Endothelial cell of umbilical vein (primary cell): ENCODE results near the gene SLCO2B1. TPM values are rescaled to one million over a fixed set of nuclear protein-coding genes. Genes with fewer than 3 reads are reported as not detected.

ENCODE experiments used
- BruUV-seq: library from RNA; stranded (reverse); fragments of 400-500 nt; replicated peaks from 2 replicates; lab custom pipeline; 2021; lab: Mats Ljungman, UMichigan
- CTCF ChIA-PET: fragments of 300-600, 350-600 bp; sonication (Branson Sonifier 250); formaldehyde crosslinking; loops from one replicate; lab custom pipeline; 2021; ENCODE audit warnings: antibody characterized with exemption, inconsistent platforms; lab: Charles Lee
- POLR2A ChIA-PET: fragments of 300-600, 350-600 bp; sonication (Branson Sonifier 250); formaldehyde crosslinking; loops from one replicate; lab custom pipeline; 2021; ENCODE audit warnings: antibody characterized with exemption, inconsistent platforms; lab: Charles Lee
- DNase-seq: peaks from one replicate; pipeline ENCODE4 v3.0.0-alpha.2; 2011; ENCODE audit warnings: low read depth, low spot score
- FAIRE-seq: peaks from 2 replicates; lab custom pipeline; 2011; peaks lifted over from hg19 to GRCh38; lab: Jason Lieb, UNC
- H2AFZ ChIP-seq: 2 replicates; pipeline ENCODE4 v1.6.0; 2012; ENCODE audit warnings: low read depth, low read length, control low read depth, inconsistent platforms
- H3K27ac ChIP-seq: 2 replicates; pipeline ENCODE4 v1.5.1; 2011; ENCODE audit warnings: low read depth, mild to moderate bottlenecking, control low read depth, low read length, moderate library complexity; ENCODE audit not compliant: insufficient read depth
- H3K27me3 ChIP-seq, 2 experiments: 2 replicates each; pipeline versions ENCODE4 v1.6.0 to v1.6.1; 2011; ENCODE audit warnings: low read length in 2 of 2, mixed read lengths in 1 of 2; ENCODE audit not compliant: control insufficient read depth in 2 of 2, insufficient read depth in 2 of 2
- H3K36me3 ChIP-seq, 2 experiments: 2 replicates in 1 of 2; 3 replicates in 1 of 2; pipeline ENCODE4 v1.5.1; 2011; ENCODE audit warnings: low read length in 2 of 2, mild to moderate bottlenecking in 1 of 2, moderate library complexity in 1 of 2; ENCODE audit not compliant: control insufficient read depth in 2 of 2, insufficient read depth in 2 of 2; ENCODE audit errors: extremely low read depth in 1 of 2
- H3K4me1 ChIP-seq: 3 replicates; pipeline ENCODE4 v1.5.1; 2011; ENCODE audit warnings: mild to moderate bottlenecking, low read length; ENCODE audit not compliant: control insufficient read depth, insufficient read depth; ENCODE audit errors: extremely low read depth
- H3K4me2 ChIP-seq: 2 replicates; pipeline ENCODE4 v1.6.1; 2011; ENCODE audit warnings: low read length, control low read depth, mixed read lengths; ENCODE audit not compliant: insufficient read depth
- H3K4me3 ChIP-seq, 3 experiments: fragments of 200-600 bp in 1 of 3; sonication (generic), shearing (Covaris generic) in 1 of 3; replicated peaks in 1 of 3; 2 replicates each; pipeline ENCODE4 v1.5.1; 2011 to 2016; ENCODE audit warnings: control low read depth in 3 of 3, low read length in 3 of 3, mild to moderate bottlenecking in 2 of 3, inconsistent platforms in 1 of 3, low read depth in 1 of 3, moderate library complexity in 1 of 3; ENCODE audit not compliant: insufficient read depth in 1 of 3
- H3K79me2 ChIP-seq: 2 replicates; pipeline ENCODE4 v1.6.0; 2012; ENCODE audit warnings: low read length, inconsistent platforms; ENCODE audit not compliant: control insufficient read depth, insufficient read depth
- H3K9ac ChIP-seq: replicated peaks from 2 replicates; pipeline ENCODE3; 2011; ENCODE audit warnings: low read length, control low read depth; ENCODE audit not compliant: insufficient read depth; ENCODE audit errors: extremely low read depth
- H3K9me1 ChIP-seq: replicated peaks from 3 replicates; pipeline ENCODE4 v1.6.0; 2011; ENCODE audit warnings: mild to moderate bottlenecking, low read length; ENCODE audit not compliant: control insufficient read depth, insufficient read depth; ENCODE audit errors: extremely low read depth
- H3K9me3 ChIP-seq: replicated peaks from 2 replicates; pipeline ENCODE4 v1.5.1; 2012; ENCODE audit warnings: low read length, inconsistent platforms; ENCODE audit not compliant: control insufficient read depth, insufficient read depth
- H4K20me1 ChIP-seq: replicated peaks from 2 replicates; pipeline ENCODE3; 2011; ENCODE audit warnings: mild to moderate bottlenecking, low read length; ENCODE audit not compliant: control insufficient read depth, insufficient read depth; ENCODE audit errors: extremely low read depth
- CTCF ChIP-seq, 2 donors: IDR thresholded peaks; 1 replicate in 1 of 2; 2 replicates in 1 of 2; pipeline ENCODE4 v1.5.1; 2011; ENCODE audit warnings: low read length in 2 of 2, mild to moderate bottlenecking in 2 of 2, moderate library complexity in 2 of 2, control low read depth in 1 of 2, inconsistent platforms in 1 of 2, low read depth in 1 of 2; ENCODE audit not compliant: insufficient read depth in 1 of 2; ENCODE audit errors: extremely low read depth in 1 of 2
- EZH2 ChIP-seq: IDR thresholded peaks from 2 replicates; pipeline ENCODE4 v1.6.1; 2012; ENCODE audit warnings: borderline replicate concordance, low read depth, mild to moderate bottlenecking, moderate library complexity, low read length, inconsistent platforms; ENCODE audit not compliant: severe bottlenecking
- FOS ChIP-seq: IDR thresholded peaks from 2 replicates; pipeline ENCODE4 v1.6.1; 2011; ENCODE audit warnings: mild to moderate bottlenecking, low read length, moderate library complexity, borderline replicate concordance; ENCODE audit not compliant: insufficient read depth
- GATA2 ChIP-seq: IDR thresholded peaks from 2 replicates; pipeline ENCODE4 v1.7.0; 2011; ENCODE audit warnings: low read depth, mild to moderate bottlenecking, moderate library complexity, mixed read lengths, low read length; ENCODE audit not compliant: insufficient read length, insufficient read depth
- JUN ChIP-seq: IDR thresholded peaks from 2 replicates; pipeline ENCODE4 v1.6.1; 2011; ENCODE audit warnings: borderline replicate concordance, low read depth; ENCODE audit not compliant: insufficient read length, insufficient read depth
- MAX ChIP-seq: IDR thresholded peaks from 2 replicates; pipeline ENCODE4 v1.6.1; 2011; ENCODE audit not compliant: insufficient read depth, insufficient read length
- POLR2AphosphoS5 ChIP-seq: IDR thresholded peaks from 2 replicates; pipeline ENCODE4 v1.6.1; 2012; ENCODE audit warnings: low read depth, mild to moderate bottlenecking, control low read depth, low read length, moderate library complexity; ENCODE audit not compliant: insufficient read depth
- dilution Hi-C: fragments of 300-500 bp; cut with MboI; formaldehyde crosslinking; loops from one replicate; pipeline ENCODE4 v1.15.0; 2019; ENCODE audit warnings: low sequenced_read_pairs; ENCODE audit not compliant: extremely low pct_ligation_motif_present
- intact Hi-C: fragments of 100-400 bp; cut with micrococcal nuclease; formaldehyde crosslinking; loops from one replicate; pipeline ENCODE4 v1.10.0; 2022
- polyA plus RNA-seq, 4 experiments: library from polyadenylated mRNA; depleted of rRNA in 3 of 4; stranded (reverse) in 3 of 4; unstranded in 1 of 4; fragments of >200 nt; gene quantifications; 2 replicates each; pipeline versions ENCODE4 v1.2.1 to v1.2.3, GENCODE V29; 2011 to 2012; ENCODE audit warnings: missing spikeins in 1 of 4
- total RNA-seq: library from RNA; stranded (reverse); gene quantifications from 2 replicates; pipeline ENCODE4 v1.2.3, GENCODE V29; 2021

SLCO2B1 gene
- total and polyA plus RNA-seq, 2 donors (not counting 3 experiments of a cell fraction or from before 2014, with no cell fraction given) = 0.04 TPM; not detected in 1

- CTCF ChIA-PET = interaction anchor here (1.1 to 9.6 kb wide), 4 partner anchors 11 to 95 kb away, joined by 3 to 240 read pairs (median 4); no protein-coding TSS in a partner anchor
- no peaks in the 10 kb centered on the region for H4K20me1 ChIP-seq
These were observed 86.1 kb downstream of the SLCO2B1 start for GRCh38 chr11:75237050-75237449.

GRCh38 chr11:75238595-75239440 is 87.9 kb downstream of the SLCO2B1 start:
- FAIRE-seq (no peak), DNase-seq (no peak)
- Histone ChIP-seq H3K9ac (no peak overlapping the region), H3K4me2 (no peak overlapping the region), H4K20me1 (no peaks in the 10 kb centered on the region), H3K79me2 (no peaks in the 10 kb centered on the region), H3K9me1 (no peaks in the 10 kb centered on the region), H3K36me3 (no peaks in the 10 kb centered on the region), H3K4me3 (no peak overlapping the region), H3K9me3 (no peaks in the 10 kb centered on the region), H3K4me1 (peaks cover 7% of the 10 kb centered on the region), H2AFZ (no peak overlapping the region), H3K27ac (no peak overlapping the region), H3K27me3 (peaks cover 32 to 35% of the 10 kb centered on the region in 2 experiments)
- no peak for TF ChIP-seq JUN
- no peak for TF ChIP-seq POLR2AphosphoS5
- no peak for TF ChIP-seq MAX
- TF ChIP-seq FOS = no peak
- no peak for TF ChIP-seq CTCF (IDR thresholded peaks at IDR 0.05; ENCODE audit: extremely low read depth in 1 of 2, insufficient read depth in 1 of 2, low read depth in 1 of 2, low read length in 2 of 2)
- CTCF ChIA-PET = interaction anchor here (0.6 to 9.6 kb wide), 8 partner anchors 9 to 208 kb away, joined by 3 to 240 read pairs (median 10); no protein-coding TSS in a partner anchor
- no TSS peak for BruUV-seq
- intact Hi-C loops (no loop called here), dilution Hi-C loops (no loop called here)
- POLR2A ChIA-PET = no interaction called here

More at GRCh38 chr11:75237050-75237449, 86.1 kb downstream of the SLCO2B1 start:
- Histone ChIP-seq H3K9me1 (no peaks in the 10 kb centered on the region), H3K36me3 (no peaks in the 10 kb centered on the region), H3K4me1 (peaks cover 5% of the 10 kb centered on the region), H3K79me2 (no peaks in the 10 kb centered on the region), H3K9me3 (no peaks in the 10 kb centered on the region), H2AFZ (no peak overlapping the region), H3K9ac (no peak overlapping the region), H3K4me2 (no peak overlapping the region), H3K27me3 (peaks cover 17 to 26% of the 10 kb centered on the region in 2 experiments), H3K4me3 (no peak overlapping the region), H3K27ac (no peak overlapping the region)
- POLR2A ChIA-PET = no interaction called here
- DNase-seq (no peak), FAIRE-seq (no peak)
- intact Hi-C loops (no loop called here), dilution Hi-C loops (no loop called here)
- BruUV-seq = no TSS peak
- TF ChIP-seq MAX (no peak), EZH2 (no peak), FOS (no peak), GATA2 (no peak)
